H1 (cell line): ENCODE measurements around the gene ACTR1A. TPM values are rescaled to one million over a fixed set of nuclear protein-coding genes. Genes with fewer than 3 reads are reported as not detected.

Source experiments
- BCL11A ChIP-seq, 2 experiments: IDR thresholded peaks; one replicate each; pipeline ENCODE4 v1.6.1; 2011; ENCODE audit warnings: low read depth in 2 of 2, low read length in 2 of 2, mild to moderate bottlenecking in 2 of 2
- CBX8 ChIP-seq: fragments of 300-800, 300-1000 bp; sonication (generic); IDR thresholded peaks from 2 replicates; pipeline ENCODE4 v1.7.1; 2016; ENCODE audit warnings: low read depth, low read length, borderline replicate concordance
- CHD2 ChIP-seq: IDR thresholded peaks from 2 replicates; pipeline ENCODE4 v1.6.1; 2012; ENCODE audit warnings: low read length, improper control_type of control experiment
- EGR1 ChIP-seq: IDR thresholded peaks from 2 replicates; pipeline ENCODE4 v1.6.1; 2011; ENCODE audit warnings: low read depth, low read length, borderline replicate concordance
- NRF1 ChIP-seq: IDR thresholded peaks from 2 replicates; pipeline ENCODE4 v1.6.1; 2011; ENCODE audit warnings: mild to moderate bottlenecking, low read depth, low read length, improper control_type of control experiment
- SP1 ChIP-seq: IDR thresholded peaks from 2 replicates; pipeline ENCODE4 v1.6.1; 2011; ENCODE audit warnings: low read depth, low read length
- polyA plus RNA-seq, 7 experiments: library from polyadenylated mRNA; depleted of rRNA in 3 of 7; stranded (reverse) in 5 of 7; unstranded in 2 of 7; fragments of >200 nt in 5 of 7; fragments of 200-250 nt in 2 of 7; gene quantifications; 1 replicate in 5 of 7; 2 replicates in 1 of 7; 4 replicates in 1 of 7; pipeline versions ENCODE4 v1.2.1 to v1.2.3, GENCODE V29; 2011 to 2013; ENCODE audit warnings: missing spikeins in 2 of 7, mixed read lengths in 2 of 7
- total RNA-seq: library from RNA; stranded (reverse); fragmentation: NEBNext Ultra II Directional; extraction: Animal tissue kit (Norgen Biotek cat#: 25700); gene quantifications from 2 replicates; pipeline ENCODE4 v1.2.1, GENCODE V29; 2021

The ACTR1A gene
- total and polyA plus RNA-seq, 2 of the 8 experiments (the other 6 are each of a cell fraction or from before 2014, with no cell fraction given): 78.6 to 86.3 TPM

DNA sequence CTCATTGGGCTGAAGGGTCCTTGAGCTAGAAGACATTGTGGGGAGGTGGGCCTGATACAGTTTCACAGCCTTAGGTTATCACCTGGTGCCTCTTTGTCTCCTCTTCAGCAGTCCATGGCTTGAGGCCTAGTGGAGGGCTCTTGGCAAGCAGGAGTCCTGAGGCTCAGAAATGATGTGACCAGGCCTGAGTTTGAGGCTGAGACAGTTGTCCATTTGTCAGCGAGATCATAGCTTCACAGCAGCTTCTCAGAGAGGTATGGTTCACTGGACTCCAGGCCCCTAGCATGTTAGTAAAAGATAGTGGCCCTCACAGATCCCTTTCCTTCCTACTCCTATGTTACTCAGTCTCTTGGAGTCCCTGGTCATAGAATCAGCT is 20.4 kb upstream of the ACTR1A start (continued):
- no peak for TF ChIP-seq BCL11A (IDR thresholded peaks at IDR 0.05; ENCODE audit: low read depth in 2 of 2, low read length in 2 of 2)
- no peak for TF ChIP-seq SP1
- TF ChIP-seq EGR1: no peak
- no peak for TF ChIP-seq NRF1
- TF ChIP-seq CHD2: no peak
- TF ChIP-seq CBX8: no peak
- TF ChIP-seq, all 59 proteins: peak for 0
